Measurements from ENCODE around the gene ADRA2B. TPM values are rescaled to one million over a fixed set of nuclear protein-coding genes. Genes with fewer than 3 reads are reported as not detected.
"Not testable (repeated sequence)": the region's sequence is repeated elsewhere in the genome, so short reads cannot be mapped to it uniquely, and the experiment has no call there.

The ADRA2B gene
- total RNA-seq, 1 experiment from 2014 or later = not detected

DNA sequence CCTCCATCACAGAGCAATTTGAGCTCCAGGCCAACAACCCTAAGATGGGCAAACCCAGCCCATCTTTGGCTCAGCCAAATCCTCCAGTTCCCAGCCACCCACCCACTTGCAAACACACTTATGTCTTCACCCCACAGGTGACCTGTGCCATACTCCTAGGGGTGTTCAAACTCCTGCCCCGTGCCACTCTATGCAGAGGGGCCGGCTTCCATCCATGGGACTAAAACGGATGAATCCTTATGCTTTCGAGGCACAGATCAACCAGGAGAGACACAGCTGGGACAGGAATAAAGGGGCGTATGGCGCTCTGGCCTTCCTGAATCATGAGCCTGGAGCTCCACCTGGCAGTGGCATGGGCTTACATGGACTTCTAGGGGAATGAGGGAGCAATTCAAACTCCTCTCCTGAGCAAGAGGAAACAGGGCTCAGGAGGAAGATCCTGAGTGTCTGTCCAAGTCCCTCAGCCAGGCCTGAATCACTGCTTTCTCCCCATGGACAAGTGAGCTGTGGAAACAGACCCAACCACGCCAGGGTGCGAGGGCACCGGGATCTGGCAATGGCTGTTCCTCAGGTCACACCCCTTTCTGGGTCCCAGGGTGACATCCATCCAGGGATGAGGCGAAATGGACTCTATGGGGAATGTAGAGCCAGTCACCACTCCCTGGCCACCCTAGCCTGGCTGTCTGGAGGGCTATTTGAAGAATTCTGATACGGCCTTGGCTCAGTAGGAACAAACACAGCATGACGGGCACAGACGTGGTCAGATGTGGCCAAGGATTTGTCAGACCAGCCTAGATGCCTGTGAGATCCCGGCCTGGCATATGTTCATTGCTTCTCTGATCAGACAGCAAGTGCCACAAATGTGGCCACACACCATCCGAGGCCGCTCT, 45.0 kb downstream of the ADRA2B start:
- DNase-seq (ENCODE audit: low read depth) = not testable (repeated sequence)

DNA sequence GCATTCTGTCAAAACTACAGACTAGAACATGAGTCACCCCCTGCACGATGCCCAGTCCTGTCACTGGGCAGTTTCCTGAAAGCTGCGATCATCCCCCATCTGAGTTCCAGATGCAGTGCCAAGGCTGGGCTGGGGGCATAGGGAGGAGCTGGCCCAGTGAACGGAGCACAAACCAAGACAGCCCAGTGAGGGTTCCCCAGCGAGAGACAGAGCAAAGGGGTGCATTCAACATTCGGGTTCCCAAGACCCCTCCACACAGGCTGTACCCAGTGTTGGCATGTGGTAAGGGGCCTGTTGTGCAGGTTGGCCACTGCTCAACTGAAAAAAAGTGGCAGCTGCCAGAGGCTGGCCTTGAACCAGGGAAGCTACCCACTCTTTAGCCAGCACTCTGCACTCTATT, 46.0 kb downstream of the ADRA2B start:
- not testable (repeated sequence) for DNase-seq (ENCODE audit: low read depth)

DNA sequence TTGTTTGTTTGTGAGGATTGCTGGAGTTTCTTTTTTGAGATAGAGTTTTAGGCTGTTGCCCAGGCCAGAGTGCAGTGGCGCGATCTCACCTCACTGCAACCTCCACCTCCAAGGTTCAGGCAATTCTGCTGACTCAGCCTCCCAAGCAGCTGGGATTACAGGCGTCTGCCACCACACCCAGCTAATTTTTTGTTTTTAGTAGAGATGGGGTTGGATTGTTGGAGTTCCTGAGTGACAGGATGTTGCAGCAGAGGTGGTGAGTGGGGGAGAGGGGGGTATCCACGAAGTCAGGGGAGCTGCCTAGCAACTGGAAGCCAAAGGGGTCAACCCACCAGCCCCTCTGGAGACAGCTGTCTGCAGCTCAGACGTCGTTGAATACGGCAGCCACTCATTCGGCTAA, 46.5 kb downstream of the ADRA2B start:
- DNase-seq (ENCODE audit: low read depth) = not testable (repeated sequence)

DNA sequence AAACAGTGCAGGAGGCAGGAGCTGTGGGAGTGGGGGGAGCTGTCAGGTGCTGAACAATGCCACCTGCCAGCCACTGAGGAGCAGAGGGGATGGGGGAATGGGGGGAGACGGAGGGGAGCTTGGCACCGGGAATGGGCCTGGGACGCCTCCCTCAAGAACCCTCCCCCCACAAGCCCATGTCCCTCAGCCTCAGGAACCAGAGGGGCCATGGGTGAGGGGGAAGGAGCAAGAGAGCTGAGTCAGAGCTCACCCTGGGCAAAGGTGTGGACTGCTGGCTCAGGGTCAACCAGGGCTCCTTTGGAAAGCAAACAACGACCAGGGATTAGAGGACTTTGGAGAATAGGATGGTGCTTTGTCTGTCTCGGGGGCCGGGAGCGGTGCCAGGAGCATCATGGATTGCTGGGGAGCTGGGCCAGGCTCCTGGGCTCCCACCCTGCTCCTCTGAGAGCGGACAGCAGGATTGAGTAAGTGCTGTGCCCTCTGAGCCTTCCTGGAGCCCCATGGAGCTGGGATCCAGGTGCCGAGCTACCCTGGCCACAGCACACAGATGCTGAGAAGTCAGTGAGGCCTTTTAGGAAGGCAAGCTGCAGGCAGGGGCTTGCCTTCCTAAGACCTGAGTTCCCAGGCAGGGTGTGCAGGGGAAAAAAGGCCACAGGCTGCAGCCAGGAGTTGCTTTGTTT, 48.3 kb downstream of the ADRA2B start:
- not testable (repeated sequence) for DNase-seq (ENCODE audit: low read depth)

DNA sequence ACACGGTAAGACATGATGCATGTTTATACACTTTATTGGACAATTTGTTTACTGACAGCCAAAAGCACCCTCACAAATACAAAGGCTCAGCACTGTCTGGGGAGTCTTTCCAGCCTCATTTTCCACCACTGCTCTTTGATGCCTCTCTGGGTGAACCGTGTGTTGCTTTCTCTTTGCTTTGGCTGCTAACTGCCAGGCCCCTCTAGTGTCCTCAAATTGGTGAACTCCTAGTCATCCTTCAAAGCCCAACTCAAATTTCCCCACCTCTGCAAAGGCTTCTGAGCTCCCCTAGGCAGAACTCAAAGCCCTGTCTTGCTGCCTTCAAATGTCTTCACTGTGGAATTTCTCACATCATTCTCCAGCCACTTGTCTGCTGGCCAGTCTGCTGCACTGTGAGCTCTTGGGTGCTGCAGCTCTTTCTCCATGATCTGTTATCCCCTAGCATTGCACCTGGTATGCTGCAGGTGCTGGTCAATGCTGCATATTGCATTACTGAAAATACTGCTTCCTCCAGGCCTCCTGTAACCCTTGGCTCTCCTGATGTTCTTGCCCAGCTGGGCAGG, 49.2 kb downstream of the ADRA2B start:
- not testable (repeated sequence) for DNase-seq (ENCODE audit: low read depth)

DNA sequence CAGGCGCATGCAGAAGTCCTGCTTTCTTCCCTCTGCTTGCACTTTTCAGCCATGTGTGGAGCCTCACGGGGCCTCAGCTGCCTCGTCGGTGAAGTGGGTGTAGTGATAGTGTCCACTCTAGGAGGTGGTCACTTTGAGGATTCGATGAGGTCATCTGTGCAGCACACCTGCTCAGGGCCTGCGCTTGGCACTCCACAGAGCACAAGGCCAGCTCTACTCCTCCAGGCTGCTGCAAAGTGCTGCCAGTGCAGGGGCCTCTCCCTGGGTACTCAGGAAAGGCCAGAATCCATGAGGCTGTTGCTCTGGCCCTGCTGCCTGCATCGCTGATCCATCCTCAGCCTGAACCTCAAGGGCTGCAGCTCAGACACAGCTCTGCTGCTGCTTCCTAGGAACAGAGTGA, 49.9 kb downstream of the ADRA2B start:
- not testable (repeated sequence) for DNase-seq (ENCODE audit: low read depth)

DNA sequence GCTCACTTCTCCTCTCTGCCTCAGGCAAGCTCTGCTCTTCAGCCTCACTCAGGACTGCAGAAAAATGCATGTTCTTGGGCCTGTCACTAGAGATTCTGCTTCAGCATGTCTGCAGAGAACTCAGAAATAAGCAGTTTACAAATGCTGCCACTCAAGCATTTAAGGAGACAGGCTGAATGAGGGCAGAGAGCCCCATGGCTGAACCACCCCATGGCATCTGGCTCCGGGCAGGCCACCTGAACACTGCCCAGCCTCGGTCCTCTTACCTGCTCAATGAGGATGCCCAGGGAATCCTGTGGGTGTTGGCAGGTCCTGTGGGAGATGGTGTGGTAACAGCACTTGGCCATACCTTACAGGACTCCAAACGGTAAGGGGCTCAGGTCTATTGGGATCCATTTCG, 50.4 kb downstream of the ADRA2B start:
- not testable (repeated sequence) for DNase-seq (ENCODE audit: low read depth)

DNA sequence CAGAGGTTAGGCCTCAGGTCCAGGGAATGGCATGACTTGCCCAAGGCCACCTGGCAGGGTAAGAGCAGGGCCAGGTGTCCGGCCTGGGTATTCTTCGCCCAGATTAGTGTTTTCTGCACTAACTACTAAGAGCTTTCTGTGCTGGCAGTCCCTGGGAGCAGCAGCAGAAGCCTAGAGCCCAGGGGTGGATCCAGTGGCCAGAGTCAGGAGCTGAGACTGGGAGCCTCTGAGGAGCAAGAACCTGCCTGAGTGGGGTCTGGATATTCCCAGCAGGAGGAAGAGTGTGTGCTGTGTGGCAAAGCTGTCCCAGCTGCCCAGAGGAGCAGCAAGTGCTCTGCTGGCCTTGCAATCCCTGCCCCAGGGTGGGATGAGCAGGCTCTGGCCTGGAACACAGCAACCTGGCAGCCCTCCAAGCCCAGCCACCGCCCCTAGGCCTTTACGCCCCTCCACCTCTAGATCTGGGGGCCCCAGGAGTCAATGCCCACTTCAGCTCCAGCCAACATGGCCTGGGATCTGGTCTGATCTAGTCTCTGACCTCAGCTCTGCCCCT, 50.9 kb downstream of the ADRA2B start:
- DNase-seq (ENCODE audit: low read depth) = no peak

DNA sequence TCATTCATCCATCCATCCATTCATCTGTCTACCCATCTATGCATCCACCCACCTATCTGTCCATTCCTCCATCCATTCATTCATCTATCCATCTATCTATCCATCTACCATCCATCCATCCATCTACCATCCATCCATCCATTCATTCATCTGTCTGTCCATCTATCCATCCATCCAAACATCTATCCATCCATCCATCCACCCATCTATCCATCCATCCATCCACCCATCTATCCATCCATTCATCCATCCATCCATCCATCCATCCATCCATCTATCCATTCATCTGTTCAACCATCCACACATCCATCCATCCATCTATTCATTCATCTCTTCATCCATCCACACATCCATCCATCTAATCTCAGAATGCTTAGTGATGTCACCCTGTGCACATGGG, 51.6 kb downstream of the ADRA2B start:
- DNase-seq (ENCODE audit: low read depth) = not testable (repeated sequence)

DNA sequence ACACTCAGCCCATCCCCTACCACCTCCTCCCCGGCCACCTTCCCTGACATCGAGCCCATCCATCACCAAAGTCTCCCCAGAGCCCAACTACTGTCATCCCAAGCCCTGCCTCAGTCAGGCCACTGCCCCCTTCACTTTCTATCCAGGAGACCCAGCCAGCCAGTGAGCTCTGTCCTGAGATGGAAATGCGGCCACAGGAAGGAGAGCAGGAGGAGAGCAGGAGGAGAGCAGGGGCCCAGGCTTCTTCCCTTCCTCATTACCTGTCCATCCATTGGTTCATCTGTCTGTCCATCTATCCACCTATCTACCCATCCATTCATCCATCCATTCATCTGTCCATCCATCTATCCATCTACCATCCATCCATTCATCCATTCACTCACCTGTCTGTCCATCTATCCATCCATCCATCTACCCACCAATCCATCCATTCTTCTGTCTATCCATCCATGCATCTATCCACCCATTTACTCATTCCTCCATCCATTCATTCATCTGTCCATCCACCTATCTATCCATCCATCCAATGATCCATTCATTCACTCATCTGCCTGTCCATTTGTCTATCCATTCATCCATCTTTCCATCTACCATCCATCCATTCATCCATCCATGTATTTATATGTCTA, 52.2 kb downstream of the ADRA2B start:
- not testable (repeated sequence) for DNase-seq (ENCODE audit: low read depth)

DNA sequence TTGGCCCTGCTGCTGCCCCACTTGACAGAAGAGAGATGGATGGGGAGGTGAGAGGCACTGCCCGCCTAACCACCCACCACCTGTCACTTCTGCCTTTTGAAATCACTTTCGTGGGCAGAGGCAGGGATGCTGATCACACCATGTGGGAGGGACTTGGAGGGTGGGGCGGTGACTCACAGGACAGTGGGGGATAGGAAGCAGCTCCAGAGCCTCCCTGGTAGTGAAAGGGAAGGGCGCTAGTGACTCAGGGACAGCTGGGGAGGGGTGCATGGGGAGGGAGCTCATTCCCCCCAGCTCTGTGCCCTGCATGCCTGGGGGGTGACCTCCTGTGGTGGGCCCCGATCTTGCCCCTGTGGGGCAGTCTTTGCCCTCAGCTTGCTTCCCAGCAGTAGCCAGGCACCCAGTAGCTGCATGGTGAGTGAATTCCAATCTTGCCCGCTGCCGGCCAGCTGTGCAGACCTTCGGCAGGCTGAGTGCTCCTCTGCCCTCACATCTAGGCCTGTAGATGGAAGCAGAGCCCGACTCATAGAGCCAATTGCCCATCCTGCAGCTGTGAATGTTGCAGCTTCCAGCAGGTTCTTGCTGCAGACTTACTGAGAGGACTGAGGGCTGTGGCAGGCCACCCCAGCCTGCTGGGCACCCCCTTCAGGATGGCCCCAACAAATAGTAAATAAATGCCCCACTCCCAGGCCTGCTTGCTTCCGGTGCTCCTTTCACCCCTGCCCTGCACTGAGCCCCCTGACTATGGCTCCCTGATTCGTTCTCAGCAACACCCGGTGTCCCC, 53.1 kb downstream of the ADRA2B start:
- DNase-seq (ENCODE audit: low read depth) = peak; percentile 93

Other genes starting within 250 kb of the ADRA2B start
- 13.5 and 15.5 TPM in 2 replicates for gene ANKRD36C, start 124.7 kb downstream of the ADRA2B start, total RNA-seq (2014; rRNA removed)
- not detected in 2 replicates for gene GPAT2, start 81.7 kb downstream of the ADRA2B start, total RNA-seq (2014; rRNA removed)
- gene ASTL, start 21.9 kb upstream of the ADRA2B start, total RNA-seq (2014; rRNA removed) = not detected in 2 replicates
- 0.23 and 0.71 TPM in 2 replicates for gene DUSP2, start 28.9 kb upstream of the ADRA2B start, total RNA-seq (2014; rRNA removed)
- 168 and 171 TPM in 2 replicates for gene STARD7, start 92.3 kb upstream of the ADRA2B start, total RNA-seq (2014; rRNA removed)
- gene TMEM127, start 149.4 kb upstream of the ADRA2B start, total RNA-seq (2014; rRNA removed) = 28.7 and 34.6 TPM in 2 replicates
- 110 and 112 TPM in 2 replicates for gene CIAO1, start 149.7 kb upstream of the ADRA2B start, total RNA-seq (2014; rRNA removed)
- 35.3 and 44.3 TPM in 2 replicates for gene SNRNP200, start 189.0 kb upstream of the ADRA2B start, total RNA-seq (2014; rRNA removed)
- gene ITPRIPL1, start 208.7 kb upstream of the ADRA2B start, total RNA-seq (2014; rRNA removed) = 0.34 and 0.83 TPM in 2 replicates
- 38.7 and 42.4 TPM in 2 replicates for gene NCAPH, start 219.2 kb upstream of the ADRA2B start, total RNA-seq (2014; rRNA removed)